HG03565 (cell line): ENCODE results near the gene SGSM2.
A peak's percentile ranks its signal among the peaks of the same experiment; 100 is the strongest.

ENCODE experiments used
- ATAC-seq: cut with Tn5 transposase; IDR thresholded peaks from one replicate; pipeline ENCODE4 v1.9.1; 2021; ENCODE audit warnings: mild to moderate bottlenecking, moderate library complexity; ENCODE audit not compliant: unreplicated experiment

SGSM2 gene

GRCh38 chr17:2397247-2398171, 60.2 kb downstream of the SGSM2 start:
- ATAC-seq = no peak

- no peak for ATAC-seq
Measured at GRCh38 chr17:2398182-2398581, 60.9 kb downstream of the SGSM2 start.

GRCh38 chr17:2398655-2399571, 61.6 kb downstream of the SGSM2 start:
- no peak for ATAC-seq

GRCh38 chr17:2399572-2400473, 62.5 kb downstream of the SGSM2 start:
- ATAC-seq = peak; percentile 35

GRCh38 chr17:2400474-2400866, 63.2 kb downstream of the SGSM2 start:
- no peak for ATAC-seq

GRCh38 chr17:2400877-2401425, 63.6 kb downstream of the SGSM2 start, which contains the start of gene MNT:
MNT (minus strand) TSS chr17:2401060; CDS start chr17:2400712, 348 bp downstream.
- peak; percentile 25 for ATAC-seq

DNA sequence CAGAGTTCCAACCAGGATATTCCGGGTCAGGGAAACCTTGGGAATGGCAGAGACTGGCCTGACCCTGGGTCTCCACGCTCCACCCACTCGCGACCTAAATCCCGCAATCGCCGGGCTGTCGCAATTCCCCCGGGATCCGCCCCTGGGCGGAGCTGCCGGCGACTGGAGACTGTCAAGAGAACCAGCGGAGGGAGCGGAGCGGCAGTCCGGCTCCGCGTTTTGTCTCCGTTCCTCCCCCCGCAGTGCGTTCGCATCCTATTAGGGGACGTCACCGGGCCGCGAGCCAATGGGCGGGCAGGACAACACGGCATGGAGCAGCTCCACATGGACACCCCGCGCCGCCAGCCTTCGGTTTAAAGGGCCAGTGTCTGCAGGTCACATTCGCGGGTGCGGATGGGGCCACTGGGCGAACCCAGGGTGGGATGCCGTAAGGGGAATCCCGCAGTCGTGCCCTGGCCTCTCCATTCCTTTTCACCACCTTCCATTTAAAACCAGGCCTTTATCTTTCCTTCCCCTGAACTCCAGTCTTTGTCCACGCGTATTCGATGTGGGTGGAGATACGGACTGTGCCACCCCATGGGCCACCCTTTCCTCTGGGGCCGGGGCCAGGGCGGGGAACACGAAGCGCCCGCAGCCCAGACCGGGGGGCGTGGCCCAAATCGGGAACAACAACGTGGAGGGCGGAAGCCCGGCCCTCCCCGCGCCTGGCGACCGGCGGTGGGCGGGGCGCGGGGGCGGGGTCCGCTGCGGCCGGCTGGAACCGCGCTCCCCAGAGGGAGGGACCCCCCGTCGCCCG, 64.3 kb downstream of the SGSM2 start:
- peak; percentile 45 for ATAC-seq

DNA sequence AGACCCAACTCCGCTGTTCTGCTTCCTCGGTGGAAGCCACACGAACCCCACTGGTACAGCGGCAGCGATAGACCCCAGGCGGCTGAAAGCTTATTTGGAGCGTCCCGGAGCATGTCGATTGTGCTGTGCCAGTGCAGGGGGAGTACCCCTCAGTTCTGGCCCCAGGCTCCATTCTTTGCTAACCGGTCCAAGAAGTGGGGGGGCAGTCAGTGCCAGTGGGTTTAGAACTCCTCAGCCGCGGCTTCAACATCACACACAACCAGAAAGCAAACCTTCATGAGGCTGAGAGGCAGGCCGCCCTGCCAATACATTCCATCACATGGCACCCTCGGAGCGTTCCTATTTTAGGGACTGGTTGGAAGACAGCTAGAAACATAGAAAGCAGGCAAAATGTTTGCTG, 65.2 kb downstream of the SGSM2 start:
- ATAC-seq = no peak

- ATAC-seq = no peak
Measured at GRCh38 chr17:2403044-2403443, 65.7 kb downstream of the SGSM2 start.

- no peak for ATAC-seq
Measured at GRCh38 chr17:2405247-2405926, 68.1 kb downstream of the SGSM2 start.

- ATAC-seq = no peak
Measured at GRCh38 chr17:2406271-2406902, 69.1 kb downstream of the SGSM2 start.

GRCh38 chr17:2406903-2407790, 69.8 kb downstream of the SGSM2 start:
- no peak for ATAC-seq

DNA sequence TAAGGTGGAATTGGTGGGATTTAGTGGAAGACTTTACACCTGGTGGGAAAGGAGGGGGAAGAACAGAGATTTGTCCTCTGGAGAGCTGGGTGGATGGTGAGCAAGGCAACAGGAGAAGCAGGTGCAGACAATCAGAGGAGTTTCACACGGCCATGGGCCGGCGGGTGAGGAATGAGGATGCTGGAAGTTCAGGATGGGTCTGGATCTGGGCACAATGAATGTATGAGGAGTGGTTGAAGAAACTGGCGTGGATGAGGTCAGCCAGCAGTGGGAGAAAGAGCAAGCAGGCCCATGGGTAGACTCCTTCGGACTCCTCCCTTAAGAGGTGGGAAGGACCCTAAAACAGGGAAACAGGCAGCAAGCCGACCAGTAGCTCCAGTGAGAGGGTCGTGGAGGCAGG, 73.7 kb downstream of the SGSM2 start:
- ATAC-seq = no peak

DNA sequence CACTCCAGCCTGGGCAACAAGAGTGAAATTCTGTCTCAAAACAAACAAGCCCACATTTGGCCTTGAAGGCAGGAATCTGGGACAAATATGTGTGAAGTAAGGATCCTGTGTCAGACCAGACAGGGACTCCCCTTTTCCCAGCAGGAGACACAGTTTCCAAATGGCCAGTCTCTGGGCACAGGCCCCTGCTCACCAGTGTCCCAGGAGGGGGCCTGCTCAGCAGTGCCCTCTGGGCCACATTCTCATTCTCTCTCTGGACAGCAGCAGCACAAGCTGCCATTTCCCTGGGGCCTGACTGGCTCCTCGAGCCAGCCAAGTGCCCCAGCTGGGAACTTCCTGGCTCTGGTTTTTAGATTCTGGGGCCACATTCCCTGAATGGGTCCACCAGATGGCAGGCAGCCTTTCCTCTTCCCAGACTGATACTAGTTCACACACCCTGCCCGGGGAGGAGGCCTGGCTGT, 75.3 kb downstream of the SGSM2 start:
- ATAC-seq = no peak

DNA sequence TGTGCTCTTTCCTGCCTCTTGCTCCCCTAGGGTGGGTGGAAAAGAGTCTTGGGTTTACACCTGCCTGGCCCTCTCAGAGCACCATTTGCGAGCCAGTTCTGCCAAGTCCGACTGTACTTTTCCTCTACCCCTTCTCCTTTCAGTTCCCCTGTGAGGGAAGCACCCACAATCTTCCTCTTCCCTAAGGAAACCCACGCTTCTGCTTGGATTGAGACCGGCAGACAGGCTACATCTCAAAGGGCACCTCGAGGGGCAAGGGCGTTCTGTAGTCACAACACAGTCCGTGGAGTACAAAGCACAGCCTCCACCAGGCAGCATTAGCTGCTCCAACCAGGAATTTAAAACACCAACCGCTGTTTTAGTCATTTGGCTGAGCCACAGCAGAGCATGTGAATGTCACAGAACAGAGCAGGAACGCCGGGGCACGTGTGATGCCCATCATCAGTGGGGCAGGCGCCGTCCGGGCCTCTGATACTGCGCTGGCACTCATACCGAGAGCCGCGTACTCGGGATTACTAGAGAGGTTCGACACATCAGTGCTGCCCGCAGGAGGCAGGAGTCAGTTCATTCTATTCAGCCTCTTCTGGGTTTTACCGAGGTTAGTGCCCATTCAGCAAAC, 77.3 kb downstream of the SGSM2 start:
- ATAC-seq = no peak

DNA sequence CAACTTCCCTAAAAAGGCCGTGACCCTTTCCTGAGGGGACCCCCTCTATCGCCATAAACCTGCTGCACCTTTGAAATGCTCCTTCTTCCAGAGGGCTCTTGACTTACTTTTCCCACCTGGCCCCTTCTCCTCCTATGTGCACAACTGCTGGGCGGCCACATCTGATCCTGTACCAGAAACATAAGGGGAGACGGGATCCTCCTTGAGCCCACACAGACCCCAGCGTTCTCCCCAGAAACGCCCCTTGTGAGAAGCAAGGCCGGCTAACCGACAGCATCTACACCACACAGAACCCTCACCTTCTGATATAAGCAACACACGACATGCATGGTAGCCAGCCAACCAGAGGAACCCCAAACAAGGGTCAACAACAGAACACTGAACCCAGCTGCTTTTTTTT, 77.8 kb downstream of the SGSM2 start:
- no peak for ATAC-seq
